Effector CD8-positive, alpha-beta T cell (primary cell): ENCODE measurements around the gene POU2AF1.

Experiments
- DNase-seq: peaks from one replicate; lab custom pipeline; 2025; lab: John Stamatoyannopoulos, UW

Gene POU2AF1

DNA sequence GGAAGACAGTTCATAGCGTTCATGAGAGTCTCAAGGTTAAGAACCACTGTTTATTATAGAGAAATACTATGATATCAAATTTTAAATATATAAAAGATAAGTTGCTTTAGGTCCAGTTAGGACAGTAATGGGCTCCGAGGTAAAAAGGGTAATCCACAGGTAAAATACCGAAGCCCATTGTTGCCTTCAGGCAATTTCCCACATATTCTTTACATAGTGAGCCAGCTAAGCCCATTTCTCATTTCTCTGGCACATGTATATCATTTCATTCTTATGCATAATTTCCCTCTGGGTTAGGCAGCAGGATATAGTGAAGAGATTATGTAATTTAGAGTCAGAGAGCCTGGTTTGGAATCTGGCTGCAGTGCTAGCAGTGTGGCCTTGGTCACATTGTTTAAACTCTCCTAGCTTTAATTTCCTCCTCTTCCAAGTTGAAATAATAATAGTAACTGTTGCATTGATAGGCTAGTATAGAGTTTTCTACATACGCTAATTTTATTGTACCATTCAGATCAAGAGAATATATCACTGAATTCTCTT, 7.6 kb upstream of the POU2AF1 start:
- DNase-seq, result no peak

GRCh38 chr11:111384494-111384893, 5.4 kb upstream of the POU2AF1 start:
- DNase-seq, result no peak

DNA sequence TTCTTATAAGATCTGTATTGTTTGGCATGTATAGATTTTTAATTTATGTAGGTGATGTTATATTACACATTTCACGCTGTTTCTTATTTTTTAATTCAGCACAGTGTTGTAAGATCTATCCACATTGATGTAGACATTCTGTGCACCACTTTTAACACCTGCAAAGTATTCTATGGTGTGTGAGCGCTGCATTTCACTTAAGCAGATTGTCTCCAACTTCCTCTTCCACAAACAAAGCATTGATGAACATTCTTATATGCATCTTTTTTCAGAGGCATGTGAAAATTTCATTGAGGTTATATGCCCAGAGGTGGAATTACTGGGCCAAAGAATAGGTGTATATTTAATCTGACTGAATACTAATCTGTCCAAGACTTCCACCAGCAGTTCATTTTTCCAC, 3.4 kb upstream of the POU2AF1 start:
- no peak for DNase-seq

- DNase-seq, result no peak
Observed at GRCh38 chr11:111379602-111380136, 594 bp upstream of the POU2AF1 start.

DNA sequence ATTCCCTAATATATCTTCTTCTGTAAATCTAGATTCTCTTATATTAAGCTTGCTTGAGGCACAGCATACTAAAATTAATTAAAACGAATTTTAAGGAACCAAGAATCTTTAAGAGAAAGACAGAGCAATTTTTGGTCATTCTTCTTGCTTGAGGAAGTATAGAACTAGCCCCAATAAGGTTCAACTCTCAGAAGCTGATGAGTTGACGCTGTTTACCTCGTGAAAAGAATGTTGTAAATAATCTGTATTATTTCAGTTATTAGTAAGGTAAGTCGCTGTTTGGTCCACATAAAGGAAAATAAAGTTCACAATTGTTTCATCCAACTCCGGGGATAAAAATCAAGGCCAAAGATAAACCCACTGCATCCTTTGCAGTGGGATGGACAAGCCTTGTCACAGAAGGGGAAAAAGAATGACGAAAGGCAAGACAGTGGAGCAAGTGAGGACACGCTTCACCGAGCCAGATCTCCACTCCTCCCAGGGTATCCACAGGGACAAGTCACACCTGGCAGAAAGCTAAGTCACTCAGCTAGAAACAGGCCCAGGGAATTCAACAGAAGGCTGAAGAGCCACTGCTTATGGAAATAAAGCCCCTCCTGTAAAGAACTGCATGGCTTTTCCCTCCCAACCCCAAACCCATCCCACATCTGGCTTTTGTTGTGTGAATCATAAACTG, 752 bp downstream of the POU2AF1 start:
- DNase-seq, result no peak

GRCh38 chr11:111376181-111376871, 2.7 kb downstream of the POU2AF1 start:
- DNase-seq, result no peak

DNA sequence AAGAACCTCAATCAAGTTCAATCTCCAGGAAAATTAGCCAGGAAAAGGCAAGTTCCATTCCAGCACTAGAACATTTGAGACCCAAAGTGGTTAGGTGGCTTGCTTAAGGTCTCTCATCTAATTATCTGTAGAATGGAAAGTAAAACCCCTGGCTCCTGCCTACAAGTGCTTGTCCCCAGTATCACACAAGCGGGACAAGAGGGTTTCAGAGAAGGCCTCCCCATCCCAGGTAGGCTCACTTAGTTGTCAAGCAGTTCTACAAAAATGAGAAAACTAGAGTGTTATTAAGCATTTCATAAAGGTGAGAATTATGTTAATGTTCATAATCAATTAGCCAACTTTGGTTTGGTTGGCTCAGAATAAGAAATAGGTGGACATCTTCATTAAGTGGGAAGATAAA, 5.5 kb downstream of the POU2AF1 start:
- no peak for DNase-seq

DNA sequence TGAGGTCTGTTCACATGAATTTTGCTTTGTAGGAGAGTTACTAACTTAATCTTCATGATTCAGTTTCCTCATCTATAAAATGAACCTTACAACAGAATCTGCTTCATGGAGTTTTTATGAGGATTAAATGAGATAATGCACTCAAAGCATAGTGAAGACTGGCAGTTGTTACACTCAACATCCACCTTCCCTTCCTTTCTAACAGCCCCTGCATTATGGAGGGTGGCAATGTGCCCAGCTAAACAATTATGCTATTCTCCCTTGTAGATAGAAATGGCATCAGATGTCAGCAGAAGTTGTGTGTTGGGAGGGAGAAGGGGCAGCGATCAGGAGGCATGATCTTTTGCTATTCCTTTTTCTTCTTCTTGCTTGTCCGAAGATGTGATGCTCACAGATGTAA, 6.5 kb downstream of the POU2AF1 start:
- no peak for DNase-seq

DNA sequence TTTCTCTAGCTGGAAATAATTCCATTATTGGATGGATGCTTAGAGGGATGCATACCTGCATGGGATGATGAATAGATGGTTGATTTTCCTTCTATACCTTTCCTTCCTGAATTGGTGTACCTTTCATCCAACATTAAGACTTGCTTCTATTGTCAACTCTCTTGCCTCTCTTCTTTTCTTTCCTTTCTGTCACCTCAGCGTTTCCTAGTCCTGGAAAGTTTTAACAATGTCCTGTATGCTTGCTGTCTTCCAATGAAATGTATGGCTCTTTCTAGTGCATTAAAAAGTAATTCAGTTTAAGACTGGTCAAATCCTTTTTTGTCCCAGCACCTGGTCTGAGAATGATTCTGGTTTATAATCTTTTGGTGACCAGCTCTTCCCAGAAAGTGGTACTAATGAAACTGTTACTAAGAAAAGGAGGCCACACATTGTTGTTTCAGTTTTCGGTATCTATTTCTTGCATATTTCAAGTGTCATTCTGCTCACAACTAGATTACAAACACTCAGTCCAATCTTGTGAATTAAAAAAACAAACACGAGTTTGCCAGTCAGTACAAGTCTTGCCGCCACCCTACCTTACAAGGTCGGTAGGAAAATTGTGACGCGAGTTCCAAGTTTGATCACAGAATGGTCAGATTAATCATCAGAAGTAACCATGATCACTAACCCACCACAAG, 8.0 kb downstream of the POU2AF1 start:
- no peak for DNase-seq

DNA sequence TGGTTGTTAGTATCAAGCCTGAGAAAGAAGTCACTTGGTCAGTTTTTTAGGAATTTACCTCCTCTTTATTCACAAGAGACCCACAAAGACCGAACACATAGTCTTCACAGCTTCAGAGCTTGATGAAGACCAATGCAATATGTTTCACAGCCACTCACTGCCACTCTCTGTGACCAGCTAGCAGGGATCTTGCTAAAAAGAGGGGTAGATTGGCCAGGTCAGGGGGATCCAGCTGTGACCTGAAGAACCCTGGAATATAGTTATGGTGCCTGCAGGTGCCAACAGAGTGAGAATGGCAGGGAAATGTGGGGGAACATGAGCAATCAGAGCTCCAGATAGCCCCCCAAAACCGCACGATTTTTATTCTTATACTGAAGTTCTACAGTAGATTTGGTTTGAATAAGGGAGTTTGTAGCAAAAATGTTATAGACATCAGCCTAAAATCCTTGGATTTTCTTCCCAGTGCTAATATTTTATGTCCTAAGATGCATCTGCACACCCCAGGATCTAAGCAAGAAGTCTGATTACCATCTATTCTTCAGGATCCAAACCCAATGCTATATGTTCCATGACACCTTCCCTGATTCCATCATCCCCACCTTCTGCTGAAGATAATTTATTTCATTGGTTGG, 8.7 kb downstream of the POU2AF1 start:
- DNase-seq, result no peak

- DNase-seq, result no peak
Observed at GRCh38 chr11:111368285-111368560, 10.9 kb downstream of the POU2AF1 start.

- no peak for DNase-seq
Observed at GRCh38 chr11:111367411-111368284, 11.4 kb downstream of the POU2AF1 start.

DNA sequence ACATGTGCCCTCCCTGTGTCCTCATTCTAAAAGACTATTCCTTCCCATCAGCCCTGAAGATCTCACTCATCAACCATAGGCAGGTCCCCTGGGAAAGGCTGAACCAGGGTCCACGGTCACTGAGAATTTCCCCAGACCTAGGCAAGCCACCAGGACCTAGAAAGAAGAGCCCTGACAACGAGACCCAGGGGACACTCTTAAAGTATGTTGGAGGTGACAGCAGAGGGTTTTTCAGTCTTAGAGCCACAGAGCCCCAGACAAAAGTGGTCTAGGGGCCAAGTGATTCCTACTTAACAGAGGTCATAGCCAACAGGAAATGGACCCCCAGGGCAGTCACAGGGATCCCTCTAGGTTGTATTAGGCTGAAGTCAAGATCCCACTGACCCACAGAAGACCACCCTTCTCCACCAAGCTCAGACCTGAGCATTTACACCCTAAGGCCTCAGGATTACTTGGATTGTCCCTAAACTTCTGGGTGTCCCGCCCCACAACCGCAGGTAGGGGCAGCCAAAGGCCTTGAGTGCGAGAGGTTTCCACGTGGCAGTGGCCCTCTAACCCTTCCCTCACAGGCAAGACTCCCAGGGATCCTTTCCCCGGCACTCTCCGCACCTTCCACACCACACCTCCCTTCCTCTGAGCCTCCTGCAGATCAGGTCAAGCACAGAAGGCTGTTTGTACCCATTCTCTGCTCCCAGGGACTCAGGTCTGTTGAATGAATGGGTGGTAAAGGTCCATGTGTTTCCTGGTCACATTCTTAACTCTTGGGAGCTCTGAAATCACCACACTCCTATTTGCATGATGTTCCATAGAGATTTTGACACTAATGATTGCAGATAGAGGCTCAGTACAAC, 12.3 kb downstream of the POU2AF1 start:
- DNase-seq, result no peak

DNA sequence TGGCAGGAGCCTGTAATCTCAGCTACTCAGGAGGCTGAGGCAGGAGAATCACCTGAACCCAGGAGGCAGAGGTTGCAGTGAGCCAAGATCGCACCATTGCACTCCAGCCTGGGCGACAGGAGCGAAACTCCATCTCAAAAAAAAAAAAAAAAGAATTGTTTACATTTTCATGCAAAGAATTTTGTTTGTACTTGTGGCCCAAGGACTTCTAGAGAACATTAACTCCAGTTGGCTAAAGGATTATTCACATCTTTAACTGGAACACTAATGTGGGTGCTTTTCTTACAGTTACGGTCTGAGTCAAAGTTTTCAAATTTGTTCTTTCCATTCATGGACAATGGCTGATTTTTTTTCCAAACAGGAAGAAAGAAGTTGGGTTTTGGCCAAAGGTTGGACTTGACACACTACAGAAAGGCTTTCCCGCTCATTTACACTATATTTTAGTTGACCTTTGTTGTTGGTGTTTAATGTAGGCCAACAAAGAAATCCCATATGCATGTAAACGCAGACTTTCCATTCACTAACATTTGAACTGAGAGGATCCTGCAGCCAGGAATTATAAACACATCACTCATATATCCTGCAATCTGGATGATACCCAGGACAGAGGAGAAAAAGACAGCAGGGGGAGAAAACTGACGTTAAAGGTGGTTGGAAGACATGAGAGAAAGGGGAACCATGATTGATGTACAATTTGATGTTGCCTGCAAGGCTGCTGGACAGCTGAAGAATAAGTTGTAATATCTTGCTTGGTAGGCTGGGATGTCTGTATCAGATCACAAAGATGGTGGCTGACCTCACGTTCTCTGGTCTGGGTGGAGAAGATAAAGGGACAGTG, 13.1 kb downstream of the POU2AF1 start:
- DNase-seq, result no peak

DNA sequence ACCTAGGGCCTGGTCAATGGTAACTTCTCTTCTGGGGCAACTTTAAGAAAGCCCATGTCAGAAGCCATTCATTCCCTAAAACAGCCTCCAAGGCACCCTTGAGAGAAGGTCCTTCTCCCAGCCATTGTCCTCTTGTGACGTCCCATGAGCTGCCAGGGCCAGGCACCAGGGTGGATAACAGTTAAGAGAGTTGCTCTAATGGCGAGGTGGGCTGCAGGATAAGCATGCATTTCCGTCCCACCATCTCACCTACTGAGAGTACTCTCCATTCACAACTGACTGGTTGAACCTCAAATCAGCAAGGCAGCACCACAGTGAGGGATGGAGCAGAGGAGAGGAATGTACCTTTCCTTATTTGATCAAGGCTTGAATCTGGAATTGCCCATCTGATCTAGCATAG, 14.6 kb downstream of the POU2AF1 start:
- DNase-seq, result no peak

DNA sequence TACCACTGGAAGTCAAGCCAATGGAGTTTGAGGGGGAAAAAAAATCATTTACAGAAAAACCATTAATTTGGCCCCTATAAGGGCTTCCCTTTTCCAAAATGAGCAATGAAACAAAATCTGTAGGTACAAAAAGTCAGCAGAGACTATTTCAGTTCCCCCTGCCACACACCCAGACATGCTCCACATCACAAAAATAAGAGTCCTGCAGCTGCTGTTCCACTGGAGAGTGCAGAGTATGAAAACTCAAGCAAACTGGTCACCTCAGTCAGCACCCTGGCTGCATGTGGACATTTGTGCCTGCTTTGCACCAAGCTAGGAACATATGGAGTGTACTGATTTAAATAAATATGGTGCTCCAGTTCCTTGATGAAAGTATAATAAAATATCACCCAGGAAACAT, 15.1 kb downstream of the POU2AF1 start:
- no peak for DNase-seq

- no peak for DNase-seq
Observed at GRCh38 chr11:111362887-111363411, 16.1 kb downstream of the POU2AF1 start.

DNA sequence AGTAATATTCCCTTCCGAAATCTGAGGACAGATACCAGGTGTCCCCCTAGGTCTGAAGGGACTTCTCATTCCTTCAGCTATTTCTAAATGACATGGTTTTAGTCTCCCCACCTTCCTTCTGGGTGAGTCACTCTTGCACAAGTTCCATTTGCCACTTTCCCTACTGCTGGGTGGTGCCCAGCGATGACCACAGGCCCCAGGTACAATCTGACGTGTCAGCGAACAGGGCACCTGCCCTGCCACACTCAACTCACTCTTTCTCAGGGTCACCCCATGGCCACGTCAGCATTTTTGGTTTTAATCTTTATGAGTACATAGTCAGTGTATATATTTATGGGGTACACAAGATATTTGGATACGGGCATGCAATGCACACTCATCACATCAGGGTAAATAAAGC, 17.2 kb downstream of the POU2AF1 start:
- no peak for DNase-seq

GRCh38 chr11:111361052-111361801, 17.8 kb downstream of the POU2AF1 start:
- no peak for DNase-seq
